GM19328 (cell line): ENCODE measurements around the gene APOA4.

Experiments used
- ATAC-seq: cut with Tn5 transposase; IDR thresholded peaks from one replicate; pipeline ENCODE4 v1.9.1; 2021; ENCODE audit warnings: mild to moderate bottlenecking, moderate library complexity; ENCODE audit not compliant: unreplicated experiment

APOA4 gene

DNA sequence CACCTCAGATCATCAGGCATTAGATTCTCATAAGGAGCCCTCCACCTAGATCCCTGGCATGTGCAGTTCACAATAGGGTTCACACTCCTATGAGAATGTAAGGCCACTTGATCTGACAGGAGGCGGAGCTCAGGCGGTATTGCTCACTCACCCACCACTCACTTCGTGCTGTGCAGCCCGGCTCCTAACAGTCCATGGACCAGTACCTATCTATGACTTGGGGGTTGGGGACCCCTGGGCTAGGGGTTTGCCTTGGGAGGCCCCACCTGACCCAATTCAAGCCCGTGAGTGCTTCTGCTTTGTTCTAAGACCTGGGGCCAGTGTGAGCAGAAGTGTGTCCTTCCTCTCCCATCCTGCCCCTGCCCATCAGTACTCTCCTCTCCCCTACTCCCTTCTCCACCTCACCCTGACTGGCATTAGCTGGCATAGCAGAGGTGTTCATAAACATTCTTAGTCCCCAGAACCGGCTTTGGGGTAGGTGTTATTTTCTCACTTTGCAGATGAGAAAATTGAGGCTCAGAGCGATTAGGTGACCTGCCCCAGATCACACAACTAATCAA lies 8.8 kb upstream of the APOA4 start:
- no peak for ATAC-seq

DNA sequence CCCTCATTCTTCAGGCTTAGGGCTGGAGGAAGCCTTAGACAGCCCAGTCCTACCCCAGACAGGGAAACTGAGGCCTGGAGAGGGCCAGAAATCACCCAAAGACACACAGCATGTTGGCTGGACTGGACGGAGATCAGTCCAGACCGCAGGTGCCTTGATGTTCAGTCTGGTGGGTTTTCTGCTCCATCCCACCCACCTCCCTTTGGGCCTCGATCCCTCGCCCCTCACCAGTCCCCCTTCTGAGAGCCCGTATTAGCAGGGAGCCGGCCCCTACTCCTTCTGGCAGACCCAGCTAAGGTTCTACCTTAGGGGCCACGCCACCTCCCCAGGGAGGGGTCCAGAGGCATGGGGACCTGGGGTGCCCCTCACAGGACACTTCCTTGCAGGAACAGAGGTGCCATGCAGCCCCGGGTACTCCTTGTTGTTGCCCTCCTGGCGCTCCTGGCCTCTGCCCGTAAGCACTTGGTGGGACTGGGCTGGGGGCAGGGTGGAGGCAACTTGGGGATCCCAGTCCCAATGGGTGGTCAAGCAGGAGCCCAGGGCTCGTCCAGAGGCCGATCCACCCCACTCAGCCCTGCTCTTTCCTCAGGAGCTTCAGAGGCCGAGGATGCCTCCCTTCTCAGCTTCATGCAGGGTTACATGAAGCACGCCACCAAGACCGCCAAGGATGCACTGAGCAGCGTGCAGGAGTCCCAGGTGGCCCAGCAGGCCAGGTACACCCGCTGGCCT lies 7.2 kb upstream of the APOA4 start:
- ATAC-seq = no peak

DNA sequence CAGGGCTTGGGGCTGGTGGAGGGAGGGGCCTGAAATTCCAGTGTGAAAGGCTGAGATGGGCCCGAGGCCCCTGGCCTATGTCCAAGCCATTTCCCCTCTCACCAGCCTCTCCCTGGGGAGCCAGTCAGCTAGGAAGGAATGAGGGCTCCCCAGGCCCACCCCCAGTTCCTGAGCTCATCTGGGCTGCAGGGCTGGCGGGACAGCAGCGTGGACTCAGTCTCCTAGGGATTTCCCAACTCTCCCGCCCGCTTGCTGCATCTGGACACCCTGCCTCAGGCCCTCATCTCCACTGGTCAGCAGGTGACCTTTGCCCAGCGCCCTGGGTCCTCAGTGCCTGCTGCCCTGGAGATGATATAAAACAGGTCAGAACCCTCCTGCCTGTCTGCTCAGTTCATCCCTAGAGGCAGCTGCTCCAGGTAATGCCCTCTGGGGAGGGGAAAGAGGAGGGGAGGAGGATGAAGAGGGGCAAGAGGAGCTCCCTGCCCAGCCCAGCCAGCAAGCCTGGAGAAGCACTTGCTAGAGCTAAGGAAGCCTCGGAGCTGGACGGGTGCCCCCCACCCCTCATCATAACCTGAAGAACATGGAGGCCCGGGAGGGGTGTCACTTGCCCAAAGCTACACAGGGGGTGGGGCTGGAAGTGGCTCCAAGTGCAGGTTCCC lies 6.5 kb upstream of the APOA4 start, which contains the start of gene APOC3:
Gene APOC3, plus strand, starts transcription at position 383 of the 659 bp plus-strand sequence. CDS start 676 bp downstream, outside the sequence.
- ATAC-seq = no peak

DNA sequence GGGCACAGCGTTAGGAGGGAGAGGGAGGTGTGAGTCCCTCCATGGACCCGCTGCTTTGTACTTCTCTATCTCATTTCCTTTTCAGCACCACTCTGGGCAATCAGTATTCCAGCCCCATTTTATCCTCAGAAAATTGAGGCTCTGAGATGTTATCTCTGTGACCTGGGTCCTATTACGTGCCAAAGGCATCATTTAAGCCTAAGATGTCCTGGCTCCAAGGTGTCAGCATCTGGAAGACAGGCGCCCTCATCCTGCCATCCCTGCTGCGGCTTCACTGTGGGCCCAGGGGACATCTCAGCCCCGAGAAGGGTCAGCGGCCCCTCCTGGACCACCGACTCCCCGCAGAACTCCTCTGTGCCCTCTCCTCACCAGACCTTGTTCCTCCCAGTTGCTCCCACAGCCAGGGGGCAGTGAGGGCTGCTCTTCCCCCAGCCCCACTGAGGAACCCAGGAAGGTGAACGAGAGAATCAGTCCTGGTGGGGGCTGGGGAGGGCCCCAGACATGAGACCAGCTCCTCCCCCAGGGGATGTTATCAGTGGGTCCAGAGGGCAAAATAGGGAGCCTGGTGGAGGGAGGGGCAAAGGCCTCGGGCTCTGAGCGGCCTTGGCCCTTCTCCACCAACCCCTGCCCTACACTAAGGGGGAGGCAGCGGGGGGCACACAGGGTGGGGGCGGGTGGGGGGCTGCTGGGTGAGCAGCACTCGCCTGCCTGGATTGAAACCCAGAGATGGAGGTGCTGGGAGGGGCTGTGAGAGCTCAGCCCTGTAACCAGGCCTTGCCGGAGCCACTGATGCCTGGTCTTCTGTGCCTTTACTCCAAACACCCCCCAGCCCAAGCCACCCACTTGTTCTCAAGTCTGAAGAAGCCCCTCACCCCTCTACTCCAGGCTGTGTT lies 5.8 kb upstream of the APOA4 start:
- no peak for ATAC-seq

DNA sequence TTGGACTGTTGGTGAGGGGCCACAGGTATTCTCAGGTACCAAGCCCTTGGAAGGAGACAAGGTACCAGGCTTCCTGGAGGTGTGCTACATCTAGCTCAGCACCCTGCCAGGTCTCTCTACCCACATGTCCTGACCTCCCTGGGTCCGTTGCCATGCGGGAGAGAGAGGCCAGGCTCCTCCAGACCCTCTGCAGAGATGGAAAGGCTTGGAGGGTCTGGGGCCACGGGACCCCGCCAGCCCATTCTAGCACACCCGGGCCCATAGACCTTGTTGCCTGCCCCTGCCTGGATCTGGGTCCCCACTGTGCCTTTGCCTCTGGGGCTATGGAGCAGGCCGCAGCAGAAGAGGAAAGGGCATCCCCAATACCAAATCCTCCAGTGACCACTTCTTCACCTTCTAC lies 4.4 kb upstream of the APOA4 start:
- ATAC-seq = no peak

DNA sequence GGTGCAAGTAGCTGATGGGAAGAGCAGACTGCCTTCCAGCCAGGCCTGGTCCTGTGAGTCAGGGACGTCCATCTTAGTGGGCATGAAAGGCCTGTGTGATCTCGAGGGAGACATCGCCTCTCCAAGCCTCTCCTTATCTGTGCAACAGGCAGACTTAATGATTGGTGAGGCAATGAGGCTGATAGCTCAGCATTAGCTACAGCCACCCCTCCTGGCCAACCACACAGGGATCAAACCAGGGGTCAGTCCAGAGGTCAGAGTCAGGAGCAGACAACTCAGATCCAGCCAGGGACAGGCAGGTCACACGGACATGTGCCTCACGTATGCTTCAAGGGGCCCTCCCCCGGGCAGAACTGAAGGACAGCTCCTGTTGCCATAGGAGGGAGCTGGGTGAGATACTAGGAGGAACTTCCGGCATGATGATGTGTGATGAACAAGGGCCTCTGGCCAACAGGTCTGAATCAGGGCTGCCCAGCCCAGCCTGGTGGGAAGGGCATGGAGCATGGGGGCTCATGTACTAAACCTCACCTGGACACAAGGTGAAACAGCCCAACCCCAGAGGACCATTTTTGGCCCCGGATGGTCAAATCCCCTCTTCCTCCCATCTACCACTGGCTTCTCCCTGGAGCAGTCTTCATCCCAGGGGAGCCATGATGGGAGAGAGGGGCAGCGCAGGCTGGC lies 3.8 kb upstream of the APOA4 start:
- no peak for ATAC-seq

DNA sequence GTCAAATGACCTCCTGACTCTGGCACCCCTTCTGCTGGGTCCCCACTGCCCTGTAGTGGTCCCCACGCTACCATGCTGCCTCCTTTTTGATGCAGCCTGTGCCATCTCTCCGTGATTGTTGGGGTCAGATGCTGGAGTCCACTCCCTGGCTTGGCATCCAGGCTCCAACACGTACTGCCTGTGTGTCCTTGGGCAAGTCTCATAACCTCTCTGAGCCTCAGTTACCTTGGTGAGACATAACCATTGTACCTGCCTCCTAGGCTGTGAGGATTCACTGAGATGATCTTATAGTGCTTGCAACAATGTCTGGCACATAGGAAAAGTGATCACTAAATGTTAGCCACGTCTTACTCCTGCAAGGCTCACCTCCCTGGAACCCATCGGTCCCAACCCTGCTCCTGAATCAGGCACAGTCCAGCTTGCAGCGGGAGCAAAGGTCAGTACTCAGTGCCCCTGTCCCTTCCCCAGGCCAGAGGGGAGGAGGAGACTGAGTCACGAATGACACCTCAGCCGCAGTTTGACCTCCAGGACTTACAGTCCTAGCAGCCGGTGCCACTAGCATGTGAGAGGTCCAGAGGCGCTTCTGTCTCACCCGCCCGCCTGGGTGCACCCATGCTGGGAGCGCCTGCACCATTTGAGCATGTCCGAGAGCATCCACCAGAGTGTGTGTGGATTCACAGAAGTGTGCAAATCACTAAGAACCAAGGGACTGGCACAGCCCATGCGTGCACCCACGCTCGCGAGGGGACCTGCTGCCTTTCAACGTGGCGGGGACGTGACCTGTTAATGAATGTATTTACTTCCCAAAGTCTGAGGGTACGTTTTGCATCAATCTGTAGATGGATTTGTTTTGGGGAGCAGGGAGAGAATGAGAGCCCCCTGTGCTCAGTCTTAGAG lies 3.0 kb upstream of the APOA4 start:
- no peak for ATAC-seq

DNA sequence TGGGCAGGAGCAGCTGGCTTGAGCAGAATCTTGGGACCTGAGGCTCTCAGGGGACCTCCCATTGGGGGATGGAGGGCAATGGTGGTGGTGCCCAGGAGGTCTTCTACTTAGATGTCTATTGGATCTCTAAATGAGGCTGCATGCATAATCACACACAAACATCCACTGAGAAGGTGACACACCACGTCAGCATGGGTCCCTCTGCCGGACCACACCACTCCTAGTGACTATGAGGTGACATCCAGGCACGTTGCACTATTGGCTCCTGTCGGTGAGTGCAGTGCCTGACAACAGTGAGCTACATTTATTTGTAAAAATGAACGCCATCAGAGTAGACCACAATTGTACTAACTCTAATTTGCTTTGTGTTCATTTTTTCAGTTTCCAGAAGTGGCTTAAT lies 2.3 kb upstream of the APOA4 start:
- ATAC-seq = no peak

DNA sequence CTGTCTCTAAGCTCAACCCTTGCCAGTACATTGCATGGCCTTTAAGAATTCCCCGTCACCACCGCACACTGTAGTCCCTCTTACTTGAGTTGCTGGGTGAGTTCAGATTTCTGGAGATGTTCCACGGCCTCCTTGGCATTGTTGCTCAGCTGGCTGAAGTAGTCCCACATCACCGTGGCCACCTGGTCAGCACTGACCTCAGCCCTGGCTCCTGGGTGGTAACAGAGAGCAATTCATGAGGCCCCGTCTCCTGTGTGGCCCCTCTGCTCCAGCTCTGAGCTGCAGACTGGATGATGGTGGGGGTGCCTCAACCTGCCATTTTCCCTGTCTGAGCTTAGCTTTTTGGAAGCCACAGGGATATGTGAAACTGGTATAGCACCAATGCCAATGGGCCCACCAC lies 529 bp downstream of the APOA4 start:
- ATAC-seq = no peak

DNA sequence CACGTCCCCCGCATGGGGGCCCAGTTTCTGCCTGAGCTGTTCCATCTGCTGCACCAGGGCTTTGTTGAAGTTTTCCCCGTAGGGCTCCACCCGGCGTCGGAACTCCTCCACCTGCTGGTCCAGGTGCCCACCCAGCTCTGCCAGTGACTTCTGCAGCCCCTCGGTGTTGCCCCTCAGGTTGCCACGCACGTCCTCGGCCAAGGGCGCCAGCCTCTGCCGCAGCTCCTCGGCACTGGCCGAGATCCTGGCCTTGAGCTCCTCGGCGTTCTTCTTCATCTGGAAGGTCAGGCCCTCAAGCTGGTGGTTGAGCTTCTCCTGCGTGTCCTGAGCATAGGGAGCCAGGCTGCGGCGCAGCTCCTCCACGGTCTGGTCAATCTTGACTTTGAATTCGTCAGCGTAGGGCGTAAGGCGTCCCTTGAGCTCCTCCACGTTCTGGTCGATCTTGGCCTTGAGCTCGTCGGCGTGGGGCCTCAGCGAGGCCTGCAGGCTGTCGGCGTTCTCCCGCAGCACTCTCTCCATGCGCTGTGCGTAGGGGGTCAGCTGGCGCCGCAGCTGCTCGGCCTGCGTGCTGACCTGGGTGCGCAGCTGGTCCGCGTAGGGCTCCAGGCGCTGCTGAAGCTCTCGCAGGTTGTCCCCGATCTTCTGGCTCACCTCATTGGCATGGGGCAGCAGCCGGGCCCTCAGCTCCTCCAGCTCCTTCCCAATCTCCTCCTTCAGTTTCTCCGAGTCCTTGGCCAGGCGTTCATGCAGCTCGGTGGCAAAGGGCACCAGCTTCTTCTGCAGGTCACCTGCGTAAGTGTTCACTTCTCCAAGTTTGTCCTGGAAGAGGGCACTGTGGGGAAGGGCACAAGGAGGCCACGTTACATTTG lies 1.8 kb downstream of the APOA4 start:
- no peak for ATAC-seq

DNA sequence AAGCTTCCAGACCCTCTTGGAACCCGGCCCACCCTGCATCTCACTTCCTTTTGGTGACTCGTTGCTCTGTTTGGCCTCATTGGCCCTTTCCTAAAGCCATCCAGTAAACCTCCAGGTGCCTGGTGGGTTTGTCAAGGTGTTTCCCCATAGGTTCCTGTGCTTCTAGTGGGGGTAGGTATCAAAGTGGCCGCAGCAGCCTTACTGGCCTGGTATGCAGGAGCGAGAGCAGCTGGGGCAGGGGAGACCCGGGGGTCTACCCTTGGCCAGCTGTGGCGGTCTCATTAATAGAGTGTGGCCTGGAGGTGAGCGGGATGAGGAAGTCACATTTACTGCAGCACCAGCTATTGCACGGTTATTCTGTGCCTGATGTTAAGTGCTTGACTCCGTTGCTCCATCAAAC lies 4.1 kb downstream of the APOA4 start:
- no peak for ATAC-seq

DNA sequence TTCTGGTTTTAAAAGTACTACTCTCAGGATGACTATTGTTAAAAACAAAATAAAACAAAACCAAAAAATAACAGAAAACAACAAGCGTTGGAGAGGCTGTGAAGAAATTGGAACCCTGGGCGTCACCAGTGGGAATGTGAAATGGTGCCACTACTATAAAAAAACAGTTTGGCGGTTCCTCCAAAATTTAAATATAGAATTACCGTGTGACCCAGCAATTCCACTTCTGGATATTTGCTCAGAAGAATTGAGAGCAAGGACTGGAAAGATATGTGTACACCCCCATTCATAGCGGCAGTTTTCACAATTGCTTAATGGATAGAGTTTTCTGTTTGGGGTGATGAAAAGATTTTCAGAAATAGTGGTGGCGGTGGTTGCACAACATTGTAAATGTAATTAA lies 8.6 kb downstream of the APOA4 start:
- ATAC-seq = no peak

DNA sequence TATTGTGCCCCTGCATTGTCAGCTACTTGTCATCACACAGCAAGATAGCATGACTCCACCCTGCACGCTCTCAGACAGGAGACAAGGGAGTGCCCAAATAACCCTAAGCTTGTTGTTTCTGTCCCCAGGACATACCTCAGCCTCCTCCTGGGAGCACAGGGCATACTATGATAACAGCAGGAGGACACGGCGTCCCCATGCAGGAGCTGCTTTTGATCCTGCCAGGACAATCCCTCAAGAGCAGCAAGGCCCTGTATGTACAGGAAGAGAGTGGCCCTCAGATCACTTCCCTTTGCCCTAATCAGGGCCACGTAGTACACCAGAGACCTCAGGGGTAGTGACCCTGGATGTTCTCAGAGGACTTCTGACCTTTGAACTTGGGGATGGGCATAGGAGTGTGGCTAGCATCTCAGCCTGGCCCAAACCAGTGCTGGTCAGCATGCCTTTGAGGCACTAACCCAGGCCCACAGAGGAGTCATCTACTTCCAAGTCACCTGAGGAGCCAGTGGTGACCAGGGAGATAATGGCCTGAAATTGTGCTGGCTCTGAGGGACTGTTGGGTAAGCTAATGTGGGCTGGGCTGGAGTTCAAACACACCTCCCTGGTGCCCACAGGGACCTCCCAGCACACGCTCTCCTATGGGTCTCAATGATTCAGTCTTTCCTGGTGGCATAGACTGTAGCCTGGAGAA lies 9.2 kb downstream of the APOA4 start:
- ATAC-seq = no peak

DNA sequence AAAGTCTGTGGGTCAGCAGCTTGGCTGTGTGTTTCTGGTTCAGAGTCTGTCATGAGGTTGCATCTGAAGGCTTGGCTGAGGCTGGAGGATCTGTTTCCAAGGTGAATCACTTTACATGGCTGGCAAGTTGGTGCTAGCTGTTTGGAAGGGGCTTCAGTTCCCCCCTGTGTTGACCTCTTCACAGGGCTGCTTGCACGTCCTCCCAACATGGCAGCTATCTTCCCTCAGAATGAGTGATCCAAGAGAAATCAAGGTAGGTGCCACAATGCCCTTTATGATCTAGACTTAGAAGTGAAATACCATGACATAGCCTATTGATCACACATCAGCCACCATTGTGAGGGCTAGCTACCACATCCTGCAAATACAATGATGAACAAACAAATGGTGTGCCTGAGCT lies 9.9 kb downstream of the APOA4 start:
- no peak for ATAC-seq

DNA sequence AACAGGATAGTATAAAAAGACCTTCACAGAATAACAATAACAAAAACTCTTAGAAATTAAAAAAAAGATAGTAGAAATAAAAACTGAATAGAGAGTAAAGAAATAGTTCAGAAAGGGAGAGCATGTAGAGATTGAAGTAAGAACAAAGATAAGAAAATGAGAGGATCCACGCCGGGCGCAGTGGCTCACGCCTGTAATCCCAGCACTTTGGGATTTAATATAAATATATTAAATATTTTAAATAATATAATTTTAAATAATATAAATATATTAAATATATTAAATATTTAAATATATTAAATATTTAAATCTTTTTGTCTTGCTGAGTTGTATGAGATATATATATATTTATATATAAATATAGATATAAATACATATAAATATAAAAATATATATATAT lies 11.0 kb downstream of the APOA4 start:
- ATAC-seq = no peak

DNA sequence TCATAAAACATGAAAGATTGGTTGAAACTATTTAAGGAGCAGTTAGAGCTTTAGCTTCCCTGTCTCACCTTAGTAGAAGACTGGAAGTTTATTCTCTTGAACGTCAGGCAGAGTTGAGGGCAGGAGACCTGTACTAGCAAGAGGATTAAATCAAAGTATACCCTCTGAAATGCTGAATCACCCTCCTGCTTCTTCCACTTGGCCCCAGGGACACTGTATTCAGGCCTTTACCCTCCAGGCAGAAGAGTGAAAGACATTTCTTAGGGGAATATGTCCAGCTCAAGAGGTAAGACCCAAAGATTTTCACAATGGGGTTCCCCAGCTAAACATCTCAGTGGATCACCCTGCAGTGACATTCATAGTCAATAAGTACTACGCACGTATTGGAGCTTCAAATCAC lies 11.9 kb downstream of the APOA4 start:
- ATAC-seq = no peak

DNA sequence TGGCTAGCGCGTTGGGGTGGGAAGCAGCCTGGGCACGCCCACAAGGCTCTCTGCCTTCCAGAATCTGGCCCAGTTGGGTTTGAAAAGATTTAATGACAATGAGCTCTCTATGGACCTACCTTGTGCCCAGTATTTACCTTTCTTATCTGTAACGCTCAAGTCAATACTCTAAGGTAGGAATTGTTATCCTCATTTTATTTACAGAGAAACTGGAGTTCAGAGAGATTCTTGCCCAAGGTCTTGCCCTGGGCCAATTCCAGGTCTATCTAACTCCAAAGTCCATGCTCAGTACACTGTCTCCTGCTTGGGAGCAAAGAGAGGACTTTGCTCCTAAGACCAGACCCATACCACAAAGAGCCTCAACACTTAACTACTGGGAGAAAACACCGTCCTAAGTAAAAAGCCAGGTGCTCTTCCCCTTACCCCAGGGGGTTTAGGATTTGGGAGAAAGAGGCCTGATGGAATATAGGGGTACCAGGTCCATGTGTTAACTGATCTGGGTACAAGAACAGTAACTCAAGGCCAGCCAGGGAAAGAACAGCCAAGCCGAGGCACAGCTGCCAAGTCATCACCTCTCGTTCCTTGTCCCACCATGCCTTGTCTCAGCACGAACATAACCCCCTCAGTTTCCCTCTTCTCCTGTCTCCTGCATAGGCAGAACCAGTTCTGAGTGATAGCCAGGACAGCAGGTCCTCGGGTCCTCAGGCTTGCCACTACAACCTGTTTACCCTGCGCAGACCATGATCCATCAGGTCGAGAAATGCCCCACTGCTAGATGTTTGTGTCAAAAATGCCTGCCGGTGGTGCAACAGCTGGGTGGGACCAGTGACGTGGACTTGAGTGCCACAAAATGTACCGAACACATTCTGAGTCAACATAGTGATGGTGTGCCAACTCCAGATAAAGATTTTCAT lies 14.6 kb downstream of the APOA4 start:
- no peak for ATAC-seq
